ENCODE results near the gene TBC1D2.

DNA sequence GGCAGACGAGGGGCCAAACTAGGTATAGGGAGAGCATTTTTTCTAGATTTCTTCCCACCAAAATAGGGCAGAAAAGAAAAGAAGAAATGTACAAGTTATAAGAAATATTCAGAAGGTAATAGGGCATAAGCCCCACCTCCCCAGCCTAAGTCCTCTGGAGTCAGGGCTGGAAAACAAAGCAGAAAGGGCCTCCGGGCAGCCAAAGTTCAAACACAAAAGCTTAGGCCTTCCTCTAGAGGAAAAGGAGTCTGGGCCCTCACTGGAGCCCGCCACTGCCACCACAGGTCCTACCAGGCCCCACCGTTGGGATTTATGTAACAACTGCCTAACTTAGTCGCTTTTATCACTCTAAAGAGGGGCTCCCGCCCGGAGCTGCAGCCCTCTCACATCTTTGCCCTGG is 27.6 kb downstream of the TBC1D2 start:
- TF ChIP-seq GATA2 (IDR thresholded peaks at IDR 0.05; ENCODE audit: low read depth, low read length) = no peak
- no peak for TF ChIP-seq GATA3 (IDR thresholded peaks at IDR 0.05; ENCODE audit: low read depth, low read length)
